HFF-Myc (cell line): Measurements from ENCODE around the gene NAA15.

Experiments used
- DNase-seq: peaks from one replicate; pipeline ENCODE4 v3.0.0-alpha.2; 2011; ENCODE audit warnings: low read depth; ENCODE audit errors: extremely low read depth
- H3K4me3 ChIP-seq: replicated peaks from 2 replicates; pipeline ENCODE4 v1.5.1; 2011; ENCODE audit warnings: low read depth, mild to moderate bottlenecking, control low read depth, low read length
- TF ChIP-seq, protein P1 (sequence below): IDR thresholded peaks from 2 replicates; pipeline ENCODE4 v1.5.1; 2012; ENCODE audit warnings: mild to moderate bottlenecking, low read depth, low read length, control low read depth; ENCODE audit errors: missing control alignments

Gene NAA15

GRCh38 chr4:139266583-139267257 is 34.6 kb upstream of the NAA15 start:
- H3K4me3 ChIP-seq = peak overlapping the region; percentile 19; the same call in 1 of the 2 replicates
- peak; percentile 59 for DNase-seq
- TF ChIP-seq, protein P1, sequence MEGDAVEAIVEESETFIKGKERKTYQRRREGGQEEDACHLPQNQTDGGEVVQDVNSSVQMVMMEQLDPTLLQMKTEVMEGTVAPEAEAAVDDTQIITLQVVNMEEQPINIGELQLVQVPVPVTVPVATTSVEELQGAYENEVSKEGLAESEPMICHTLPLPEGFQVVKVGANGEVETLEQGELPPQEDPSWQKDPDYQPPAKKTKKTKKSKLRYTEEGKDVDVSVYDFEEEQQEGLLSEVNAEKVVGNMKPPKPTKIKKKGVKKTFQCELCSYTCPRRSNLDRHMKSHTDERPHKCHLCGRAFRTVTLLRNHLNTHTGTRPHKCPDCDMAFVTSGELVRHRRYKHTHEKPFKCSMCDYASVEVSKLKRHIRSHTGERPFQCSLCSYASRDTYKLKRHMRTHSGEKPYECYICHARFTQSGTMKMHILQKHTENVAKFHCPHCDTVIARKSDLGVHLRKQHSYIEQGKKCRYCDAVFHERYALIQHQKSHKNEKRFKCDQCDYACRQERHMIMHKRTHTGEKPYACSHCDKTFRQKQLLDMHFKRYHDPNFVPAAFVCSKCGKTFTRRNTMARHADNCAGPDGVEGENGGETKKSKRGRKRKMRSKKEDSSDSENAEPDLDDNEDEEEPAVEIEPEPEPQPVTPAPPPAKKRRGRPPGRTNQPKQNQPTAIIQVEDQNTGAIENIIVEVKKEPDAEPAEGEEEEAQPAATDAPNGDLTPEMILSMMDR = no peak

GRCh38 chr4:139267301-139267700 is 34.0 kb upstream of the NAA15 start:
- DNase-seq = no peak
- TF ChIP-seq, protein P1 = no peak
- no peak overlapping the region for H3K4me3 ChIP-seq

DNA sequence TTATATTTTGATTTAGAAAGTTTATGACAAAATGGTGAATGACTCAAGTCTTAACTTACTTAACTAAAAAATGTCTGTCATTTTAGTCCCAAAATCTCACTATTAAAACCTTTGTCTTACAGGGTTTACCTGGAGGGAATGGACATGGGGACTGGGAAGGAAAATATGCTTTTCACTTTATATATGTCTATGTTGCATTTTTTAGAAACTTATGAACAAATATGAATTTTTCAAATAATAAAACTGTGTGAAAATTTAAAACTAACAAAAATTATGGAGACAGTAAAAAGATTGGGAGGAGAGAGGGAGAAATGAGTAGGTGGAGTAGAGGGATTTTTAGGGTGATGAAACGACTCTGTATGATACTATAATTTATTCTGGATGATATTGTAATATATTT is 27.5 kb upstream of the NAA15 start:
- no peak for DNase-seq
- no peak overlapping the region for H3K4me3 ChIP-seq
- TF ChIP-seq, protein P1 = no peak

- TF ChIP-seq, protein P1 = no peak
- DNase-seq = no peak
- no peak overlapping the region for H3K4me3 ChIP-seq
Observed at GRCh38 chr4:139274790-139275189, 26.5 kb upstream of the NAA15 start.

- TF ChIP-seq, protein P1 = no peak
- DNase-seq = no peak
- no peak overlapping the region for H3K4me3 ChIP-seq
Observed at GRCh38 chr4:139275281-139275735, 26.0 kb upstream of the NAA15 start.

DNA sequence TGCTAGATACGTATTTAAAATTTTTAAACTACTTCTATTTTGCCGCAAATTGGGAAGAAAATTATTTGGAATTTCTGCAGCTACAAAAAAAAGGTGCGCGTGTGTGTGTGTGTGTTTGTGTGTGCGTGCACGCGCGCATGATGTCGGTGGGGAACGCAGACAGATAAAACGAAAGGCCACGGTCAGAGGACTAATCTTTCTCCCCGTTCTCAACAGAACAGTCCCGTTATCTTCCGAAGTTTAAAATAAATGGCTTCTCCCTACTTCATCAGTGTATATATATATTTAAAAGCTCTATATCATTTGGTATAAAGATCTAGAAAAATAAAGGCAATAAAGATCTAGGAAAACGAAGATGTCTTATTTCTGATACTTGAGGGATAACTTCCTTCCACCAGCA is 22.8 kb upstream of the NAA15 start:
- TF ChIP-seq, protein P1 = no peak
- peak overlapping the region; percentile 51 for H3K4me3 ChIP-seq
- DNase-seq = no peak
